GM12874 (cell line): ENCODE measurements around the gene NPR3.

Source experiments
- CTCF ChIP-seq: IDR thresholded peaks from 2 replicates; pipeline ENCODE4 v1.5.1; 2011; ENCODE audit warnings: low read depth, mild to moderate bottlenecking, control low read depth, low read length, moderate library complexity; ENCODE audit not compliant: insufficient read depth

NPR3 gene

DNA sequence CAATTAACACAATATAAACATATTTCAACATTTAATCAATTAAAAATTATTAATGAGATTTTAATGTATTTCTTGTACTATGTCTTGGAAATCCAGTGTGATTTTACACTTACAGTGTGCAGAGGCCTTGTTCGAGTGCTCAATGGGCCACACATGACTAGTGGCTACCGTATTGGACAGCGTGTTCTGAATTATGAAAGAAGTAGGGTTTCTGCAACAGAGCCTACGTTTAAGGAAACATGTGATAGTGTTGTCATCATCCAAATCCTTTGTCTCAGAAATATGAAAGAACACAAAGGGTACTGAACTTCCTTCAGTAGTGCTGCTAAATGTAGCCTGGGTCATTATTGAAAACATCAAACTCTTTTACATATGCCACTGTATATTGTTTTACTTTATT, 29.5 kb downstream of the NPR3 start:
- TF ChIP-seq CTCF = no peak

- no peak for TF ChIP-seq CTCF
Observed at GRCh38 chr5:32745317-32745716, 34.2 kb downstream of the NPR3 start.

GRCh38 chr5:32752411-32752810, 41.3 kb downstream of the NPR3 start:
- TF ChIP-seq CTCF = no peak

- TF ChIP-seq CTCF = no peak
Observed at GRCh38 chr5:32753051-32753450, 41.9 kb downstream of the NPR3 start.

GRCh38 chr5:32753765-32754164, 42.6 kb downstream of the NPR3 start:
- TF ChIP-seq CTCF = no peak

- TF ChIP-seq CTCF = no peak
Observed at GRCh38 chr5:32754284-32754683, 43.2 kb downstream of the NPR3 start.

- no peak for TF ChIP-seq CTCF
Observed at GRCh38 chr5:32760091-32760509, 49.0 kb downstream of the NPR3 start.

DNA sequence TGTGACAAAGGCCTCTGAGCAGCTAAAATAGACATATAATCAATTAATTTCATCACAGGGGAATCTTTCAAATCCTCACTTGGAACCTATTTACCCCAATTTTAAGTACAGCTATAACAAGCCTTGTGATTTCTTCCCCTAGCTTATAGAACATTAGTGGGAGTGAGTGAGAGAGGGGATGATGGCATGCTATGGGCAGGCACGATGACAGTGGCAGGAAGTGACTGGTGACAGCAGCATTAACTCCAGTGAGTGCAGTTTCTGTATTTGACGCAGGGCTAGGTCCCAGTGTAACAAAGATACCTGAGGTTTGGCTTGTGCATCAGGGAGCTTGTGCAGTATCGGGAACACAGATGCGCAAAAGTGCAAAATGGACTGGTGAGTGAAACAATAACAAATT, 54.1 kb downstream of the NPR3 start:
- no peak for TF ChIP-seq CTCF
